Activated CD8-positive, alpha-beta memory T cell treated with anti-CD3 and anti-CD28 coated beads, Interleukin-2, amount 50 U/mL, for 24 hours (primary cell): ENCODE measurements around the gene LTBP1.

Experiments used
- DNase-seq: peaks from one replicate; pipeline ENCODE4 v3.0.0-alpha.2; 2020; ENCODE audit errors: extremely low read depth

LTBP1 gene

DNA sequence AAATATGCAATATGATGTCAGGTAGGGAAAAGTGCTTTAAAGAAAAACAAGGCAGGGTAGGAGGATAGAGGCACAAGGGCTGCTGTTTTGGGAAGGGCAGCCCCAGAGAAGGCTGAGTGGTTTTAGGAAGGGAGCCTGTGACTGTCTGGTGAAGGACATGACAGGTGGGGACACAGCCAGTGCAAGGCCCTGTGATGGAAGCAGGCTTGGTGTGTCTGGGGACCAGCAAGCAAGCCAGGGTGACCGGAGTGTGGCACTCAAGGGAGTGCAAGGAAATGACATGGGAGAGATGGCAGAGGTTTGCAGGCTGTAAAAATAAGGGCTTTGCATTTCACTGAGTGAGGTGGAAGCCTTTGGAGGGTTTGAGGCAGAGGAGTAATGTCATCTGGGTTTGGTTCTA is 62.0 kb downstream of the LTBP1 start:
- DNase-seq: no peak

DNA sequence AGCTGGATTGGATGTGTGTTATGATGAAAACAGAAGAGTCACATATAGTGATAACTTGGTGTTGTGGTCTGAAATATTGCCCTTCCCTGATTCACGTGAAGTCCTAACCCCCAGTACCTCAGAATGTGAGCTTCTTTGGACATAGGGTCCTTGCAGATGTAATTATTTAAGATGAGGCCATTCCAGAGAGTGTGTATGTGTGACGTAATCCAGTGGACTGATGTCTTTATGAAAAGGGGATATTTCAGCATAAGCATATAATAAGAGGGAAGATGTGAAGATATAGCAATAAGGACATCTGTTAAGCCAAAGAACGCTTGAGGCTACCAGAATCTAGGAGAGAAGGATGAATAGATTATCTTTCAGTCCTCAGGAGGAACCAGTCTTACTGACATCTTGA is 62.5 kb downstream of the LTBP1 start:
- DNase-seq: no peak

DNA sequence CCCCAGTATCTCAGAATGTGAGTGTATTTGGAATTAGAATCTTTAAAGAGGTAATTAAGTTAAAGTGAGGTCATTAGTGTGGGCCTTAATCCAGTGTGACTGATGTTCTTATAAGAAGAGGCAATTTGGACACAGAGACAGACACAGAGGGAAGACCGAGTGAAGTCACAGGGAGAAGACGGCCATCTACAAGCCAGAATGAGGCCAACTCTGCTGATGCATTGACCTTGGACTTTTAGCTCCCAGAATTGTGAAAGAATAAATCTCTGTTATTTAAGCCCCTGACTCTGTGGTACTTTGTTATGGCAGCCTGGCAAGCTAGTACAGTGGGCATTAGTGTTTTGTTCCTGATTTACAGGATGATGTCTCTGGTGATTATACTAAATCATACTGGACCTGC is 64.6 kb downstream of the LTBP1 start:
- DNase-seq: no peak

DNA sequence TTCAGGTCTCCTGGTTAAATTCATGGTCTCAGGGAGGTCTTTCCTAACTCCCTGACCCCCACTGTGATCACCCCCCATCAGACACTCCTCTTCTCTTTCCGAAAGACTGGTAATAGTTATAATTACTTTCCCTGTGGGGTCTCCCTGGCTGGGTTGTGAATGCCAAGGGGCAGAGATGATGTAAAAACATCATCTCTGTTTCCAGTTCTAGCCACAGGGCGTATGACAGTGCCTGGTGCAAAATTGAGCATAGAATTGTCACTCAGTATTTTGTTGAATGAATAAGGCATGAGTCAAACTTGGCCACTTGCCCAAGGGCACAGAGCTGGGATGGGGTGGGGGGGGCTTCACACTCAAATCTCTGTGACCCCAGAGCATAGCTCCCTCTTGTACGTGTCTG is 65.2 kb downstream of the LTBP1 start:
- DNase-seq: no peak

DNA sequence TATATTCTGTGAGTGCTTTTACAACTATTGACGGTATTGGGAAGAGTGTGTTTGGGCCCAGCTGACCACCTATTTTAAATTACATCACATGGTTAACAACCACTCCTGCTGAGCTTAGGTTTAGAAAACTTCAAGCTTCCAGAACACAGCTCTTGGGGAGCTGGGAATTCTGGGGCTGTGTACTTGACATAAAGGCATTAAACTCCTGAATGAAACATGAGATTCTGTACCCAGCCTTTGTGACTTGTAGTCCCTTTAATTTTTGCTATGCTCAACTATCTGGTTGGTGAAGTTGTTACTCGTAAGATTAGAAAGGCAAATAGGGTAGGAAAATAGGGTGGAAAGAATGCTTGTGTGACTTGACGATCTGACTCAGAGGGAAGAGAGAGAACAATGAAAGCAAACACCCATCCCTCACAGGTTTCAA is 66.9 kb downstream of the LTBP1 start:
- no peak for DNase-seq

DNA sequence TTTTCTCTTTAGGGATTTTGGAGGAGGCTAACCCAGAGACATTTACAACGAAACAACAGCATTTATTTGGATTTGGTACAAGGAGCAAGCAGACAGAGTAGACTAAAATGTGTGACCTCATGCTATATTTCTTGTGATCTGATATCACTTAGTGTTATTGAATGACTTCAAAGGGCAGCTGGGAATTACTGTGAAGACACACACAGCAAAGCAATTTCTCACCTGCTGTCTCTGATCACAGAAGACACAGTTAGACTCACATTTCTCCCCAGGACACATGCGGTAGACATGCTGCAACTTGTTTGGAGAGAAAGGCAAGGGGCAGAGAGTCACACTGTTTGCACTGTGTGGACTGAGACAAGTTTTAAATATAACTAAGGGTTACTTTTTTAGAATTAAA is 67.5 kb downstream of the LTBP1 start:
- DNase-seq: no peak

DNA sequence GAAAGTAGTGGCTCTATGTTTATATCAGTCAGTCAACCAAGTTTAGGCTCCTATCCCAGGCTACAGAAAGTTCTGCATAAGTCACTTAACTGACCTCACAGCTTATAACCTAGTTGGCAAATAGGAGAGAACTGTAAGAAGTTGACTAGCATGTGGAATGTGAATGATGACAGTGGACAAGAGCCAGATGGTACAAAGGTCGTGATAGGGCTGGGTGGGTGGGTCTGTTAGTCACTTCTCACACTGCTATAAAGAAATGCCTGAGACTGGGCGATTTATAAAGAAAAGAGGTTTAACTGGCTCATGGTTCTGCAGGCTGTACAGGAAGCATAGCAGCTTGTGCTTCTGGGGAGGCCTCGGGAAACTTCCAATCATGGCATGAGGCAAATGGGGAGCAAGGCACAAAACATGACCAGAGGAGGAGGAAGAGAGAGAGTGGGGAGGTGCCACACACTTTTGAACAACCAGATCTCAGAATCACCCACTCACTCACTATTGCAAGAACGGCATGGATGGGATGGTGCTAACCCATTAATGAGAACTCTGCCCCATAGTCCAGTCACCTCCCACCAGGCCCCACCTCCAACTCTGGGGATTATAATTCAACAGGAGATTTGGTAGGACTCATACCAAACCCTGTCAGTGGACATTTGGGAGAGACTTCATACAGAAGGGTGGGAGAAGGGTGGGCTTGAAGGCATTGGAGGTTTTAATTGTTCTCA is 68.8 kb downstream of the LTBP1 start:
- no peak for DNase-seq

DNA sequence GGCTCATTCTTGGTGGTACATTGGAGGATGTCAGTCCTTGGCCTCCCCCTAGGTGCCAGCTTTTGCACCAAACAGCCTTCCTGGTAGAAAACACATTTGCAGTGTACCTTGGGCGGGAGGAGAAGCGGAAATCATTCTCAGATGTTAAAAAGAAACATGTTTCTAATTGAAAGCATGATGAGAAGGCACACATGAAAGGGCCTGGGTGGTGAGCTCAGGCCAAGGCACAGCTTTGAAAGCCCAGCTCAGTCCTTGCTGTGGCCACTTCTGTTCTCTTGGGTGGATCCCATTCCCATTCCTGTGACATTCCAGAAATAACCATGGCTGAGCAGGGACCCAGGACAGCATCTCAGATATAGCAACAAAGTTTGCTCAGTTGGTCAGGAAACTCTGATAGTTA is 71.5 kb downstream of the LTBP1 start:
- DNase-seq: no peak

DNA sequence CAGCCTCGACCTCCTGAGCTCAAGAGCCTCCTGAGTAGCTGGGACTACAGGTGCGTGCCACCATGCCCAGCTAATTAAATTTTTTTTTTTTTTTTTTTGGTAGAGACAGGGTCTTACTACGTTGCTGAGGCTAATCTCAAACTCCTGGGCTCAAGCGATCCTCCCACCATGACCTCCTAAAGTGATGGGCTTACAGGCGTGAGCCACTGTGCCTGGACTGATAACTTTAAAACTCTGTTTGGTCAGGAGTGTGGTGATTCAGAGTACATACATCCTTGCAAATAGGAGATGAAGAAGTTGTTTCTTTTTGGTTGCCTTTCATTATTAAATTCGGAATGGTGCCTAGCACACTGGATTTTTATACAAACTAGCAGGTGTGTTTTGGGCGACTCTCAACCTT is 73.0 kb downstream of the LTBP1 start:
- no peak for DNase-seq

DNA sequence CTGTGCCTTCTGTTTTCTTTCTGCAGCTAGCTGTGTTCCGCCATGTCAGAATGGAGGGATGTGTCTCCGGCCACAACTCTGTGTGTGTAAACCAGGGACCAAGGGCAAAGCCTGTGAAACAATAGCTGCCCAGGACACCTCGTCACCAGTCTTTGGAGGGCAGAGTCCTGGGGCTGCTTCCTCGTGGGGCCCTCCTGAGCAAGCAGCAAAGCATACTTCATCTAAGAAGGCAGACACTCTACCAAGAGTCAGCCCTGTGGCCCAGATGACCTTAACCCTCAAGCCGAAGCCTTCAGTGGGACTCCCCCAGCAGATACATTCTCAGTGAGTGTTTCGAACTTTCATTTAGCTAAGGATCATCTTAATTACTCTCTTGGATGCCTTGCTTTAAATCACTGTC is 74.1 kb downstream of the LTBP1 start:
- no peak for DNase-seq

DNA sequence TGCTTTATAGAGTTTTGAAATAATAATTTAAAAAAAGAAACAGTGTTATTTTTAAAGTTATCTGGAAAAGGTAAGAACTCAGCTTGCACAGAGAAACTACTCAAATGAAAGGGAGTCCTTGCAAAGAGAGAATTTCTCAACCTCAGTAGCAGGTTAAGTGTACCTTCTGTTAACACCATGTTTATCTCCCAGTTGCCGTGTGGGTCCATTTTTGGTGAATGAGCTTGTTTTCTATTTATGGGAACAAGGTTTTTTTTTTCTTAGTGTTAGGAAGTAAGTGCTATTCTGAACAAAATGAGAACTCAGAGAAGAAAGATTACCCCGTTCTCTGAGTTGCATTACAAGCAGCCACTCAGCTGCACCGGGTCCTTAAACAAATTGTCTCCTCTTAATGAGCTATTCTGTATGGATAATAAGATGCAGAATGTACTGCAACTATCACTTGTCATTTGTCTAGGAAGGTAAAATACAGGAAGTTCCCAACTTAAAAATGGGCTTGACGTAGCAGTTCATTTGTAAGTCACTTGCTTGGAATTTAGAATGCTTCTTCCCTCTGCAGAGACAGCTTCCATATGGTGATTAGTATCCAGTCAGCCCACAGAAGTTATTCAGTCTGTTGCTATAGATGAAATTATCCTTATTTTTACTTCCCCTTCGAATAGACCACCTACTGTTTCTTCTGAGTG is 74.9 kb downstream of the LTBP1 start:
- DNase-seq: no peak

DNA sequence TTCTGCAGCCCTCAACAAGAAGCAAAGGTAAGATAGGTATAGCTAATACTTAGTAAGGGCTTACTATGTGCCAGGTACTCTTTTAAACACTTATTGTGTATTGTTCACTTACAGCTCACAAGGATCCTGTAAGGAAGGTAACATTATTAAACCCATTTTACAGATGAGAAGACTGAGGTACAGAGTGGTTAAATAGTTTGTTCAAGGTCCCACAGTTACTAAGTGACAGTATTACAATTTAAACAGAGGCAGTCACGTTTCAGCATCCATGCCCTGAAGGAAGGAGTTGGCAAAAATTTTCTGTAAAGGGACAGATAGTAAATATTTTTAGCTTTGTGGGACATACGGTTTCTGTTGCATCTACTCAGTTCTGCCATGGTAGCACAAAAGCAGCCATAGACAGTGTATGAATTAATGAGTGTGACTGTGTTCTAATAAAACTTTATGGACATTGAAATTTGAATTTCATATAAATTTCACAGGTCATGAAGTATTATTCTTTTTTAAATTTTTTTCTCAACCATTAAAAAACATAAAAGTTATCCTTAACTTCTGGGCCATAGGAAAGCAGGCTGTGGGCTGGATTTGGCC is 75.7 kb downstream of the LTBP1 start:
- no peak for DNase-seq

DNA sequence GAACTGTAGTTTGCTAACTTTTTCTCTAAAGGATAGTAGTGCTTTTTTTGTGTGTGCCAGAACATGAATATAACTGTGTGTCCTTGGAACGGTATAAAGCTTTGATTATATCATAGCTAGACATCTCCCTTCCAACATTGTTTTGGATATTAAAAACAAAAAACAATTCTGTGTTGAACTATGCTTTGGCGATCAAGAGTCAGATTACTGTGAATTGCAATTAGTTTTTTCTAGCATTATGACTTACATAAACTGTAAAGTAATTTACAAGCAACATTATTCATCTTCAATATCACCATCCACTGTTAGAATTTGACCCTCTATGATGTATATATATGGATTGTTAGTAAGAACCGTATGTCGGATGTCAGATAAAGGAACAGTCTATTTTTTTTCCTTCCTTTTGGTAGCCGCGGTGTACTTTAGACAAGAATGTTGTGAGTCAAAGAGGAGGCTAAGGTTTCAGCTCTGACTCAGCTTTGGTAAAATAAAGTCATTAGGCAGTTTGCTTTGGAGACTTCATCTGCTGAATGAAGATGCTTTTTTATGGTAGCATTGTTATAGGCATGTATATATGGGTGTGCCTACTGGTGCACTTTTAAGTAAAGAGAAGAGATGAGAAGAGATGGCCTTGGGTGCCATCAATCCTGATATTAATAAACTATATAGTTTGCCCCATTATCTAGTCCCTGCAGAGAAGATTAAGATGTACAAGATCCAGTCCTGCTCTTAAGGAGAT is 76.4 kb downstream of the LTBP1 start:
- DNase-seq: no peak

DNA sequence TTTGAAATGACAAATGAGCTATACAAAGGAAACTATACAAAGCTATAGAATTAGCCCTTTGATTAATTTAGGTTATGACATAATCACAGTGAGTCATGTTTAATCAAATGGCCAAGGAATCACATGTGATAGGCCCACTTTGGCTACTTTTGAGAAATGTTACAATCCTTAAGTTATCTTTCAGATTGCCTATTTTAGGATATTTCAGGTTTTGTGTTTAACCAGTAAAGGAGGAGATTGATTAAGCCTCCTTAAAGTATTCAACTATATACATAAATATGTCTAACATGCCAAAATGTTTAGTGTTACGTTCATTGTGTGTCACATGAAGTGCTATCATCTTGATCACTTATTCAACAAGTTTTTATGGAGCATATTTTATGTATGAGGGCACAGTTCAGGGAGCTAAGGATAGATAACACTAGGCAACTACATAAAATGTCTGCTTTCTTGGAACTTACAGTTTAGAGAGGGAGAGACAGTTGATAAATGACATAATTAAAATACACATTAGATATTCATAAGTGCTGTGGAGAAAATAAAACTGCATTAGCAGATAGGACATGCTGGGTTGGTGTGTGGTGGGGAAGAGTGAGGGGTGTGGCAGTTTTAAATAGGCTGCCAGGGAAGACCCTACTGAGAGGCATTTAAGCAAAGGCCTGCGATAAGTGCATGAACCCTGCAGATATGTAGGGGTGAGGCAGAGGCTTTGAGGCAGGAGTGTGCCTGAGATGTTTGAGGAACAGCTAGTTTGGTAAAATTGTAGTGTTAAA is 77.2 kb downstream of the LTBP1 start:
- DNase-seq: no peak

DNA sequence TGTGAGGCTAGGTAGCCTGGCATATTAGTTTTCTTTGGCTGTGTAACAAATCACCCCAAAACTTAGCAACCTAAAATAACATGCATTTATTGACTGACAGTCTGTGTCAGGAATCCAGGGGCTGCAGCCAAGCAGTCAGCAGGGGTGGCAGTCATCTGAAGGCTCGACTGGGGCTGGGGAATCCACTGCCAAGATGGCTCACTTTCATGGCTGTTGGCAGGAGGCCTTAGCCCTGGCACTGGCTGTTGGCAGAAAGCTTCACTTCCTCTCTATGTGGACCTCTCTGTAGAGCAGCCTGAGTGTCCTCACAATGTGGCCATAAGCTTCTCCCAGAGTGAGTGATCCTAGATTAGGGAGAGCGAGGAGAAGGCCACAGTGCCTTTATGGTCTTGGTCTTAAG is 78.0 kb downstream of the LTBP1 start:
- no peak for DNase-seq

DNA sequence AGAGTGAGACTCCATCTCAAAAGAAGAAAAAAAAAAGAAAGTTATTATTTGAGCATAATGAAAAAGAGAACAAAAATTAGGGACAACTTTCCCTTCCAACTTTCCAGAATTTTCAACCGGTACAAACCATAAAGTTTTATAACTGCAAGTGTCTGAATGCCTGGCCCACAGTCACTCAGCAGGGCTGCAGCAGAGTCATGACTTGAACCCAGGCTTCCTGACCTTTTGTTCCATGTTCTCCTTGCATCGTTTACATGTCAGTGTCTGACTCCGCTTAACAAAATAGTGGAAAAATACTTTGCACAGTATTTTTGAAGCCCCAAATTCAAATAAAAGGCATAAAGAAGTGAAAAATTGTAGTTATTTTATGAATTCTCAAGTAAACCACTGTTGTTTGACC is 82.7 kb downstream of the LTBP1 start:
- no peak for DNase-seq

DNA sequence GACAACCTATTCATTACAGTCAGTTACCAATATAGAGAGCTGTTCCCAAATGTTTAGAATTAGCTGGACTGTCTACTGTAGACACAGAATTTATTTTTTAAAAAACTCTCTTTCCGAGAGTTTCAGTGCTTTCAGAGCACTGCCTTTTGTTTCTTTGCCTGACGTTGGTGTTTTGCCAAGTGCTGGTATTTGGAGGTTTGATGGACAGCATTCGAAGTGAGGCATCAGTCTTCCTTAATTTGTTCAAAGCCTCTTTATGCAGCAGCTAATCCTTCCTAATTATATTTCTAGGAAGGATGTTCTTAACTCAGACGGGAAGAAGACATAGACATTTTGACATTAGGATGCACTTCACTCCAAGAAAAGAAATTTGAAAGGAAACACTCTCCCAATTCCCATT is 83.2 kb downstream of the LTBP1 start:
- DNase-seq: no peak

DNA sequence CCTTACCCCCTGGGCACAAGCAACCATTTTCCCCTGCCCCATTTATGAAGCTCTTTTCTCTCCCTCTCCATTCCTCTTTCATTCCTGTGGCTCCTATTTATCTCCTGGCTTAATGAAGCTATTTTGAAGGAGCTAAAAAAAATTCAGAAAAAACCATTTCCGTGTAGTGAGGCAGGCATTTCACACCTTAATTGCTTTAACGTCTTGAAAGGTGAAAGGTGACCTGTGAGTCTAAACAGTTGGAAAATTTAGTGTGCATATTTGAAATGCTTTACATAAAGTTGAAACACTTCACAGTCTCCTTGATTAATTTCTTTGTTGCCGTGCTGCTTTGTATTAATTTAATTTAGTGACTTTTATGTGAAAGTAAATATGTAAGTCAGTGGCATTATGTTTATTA is 83.6 kb downstream of the LTBP1 start:
- no peak for DNase-seq

DNA sequence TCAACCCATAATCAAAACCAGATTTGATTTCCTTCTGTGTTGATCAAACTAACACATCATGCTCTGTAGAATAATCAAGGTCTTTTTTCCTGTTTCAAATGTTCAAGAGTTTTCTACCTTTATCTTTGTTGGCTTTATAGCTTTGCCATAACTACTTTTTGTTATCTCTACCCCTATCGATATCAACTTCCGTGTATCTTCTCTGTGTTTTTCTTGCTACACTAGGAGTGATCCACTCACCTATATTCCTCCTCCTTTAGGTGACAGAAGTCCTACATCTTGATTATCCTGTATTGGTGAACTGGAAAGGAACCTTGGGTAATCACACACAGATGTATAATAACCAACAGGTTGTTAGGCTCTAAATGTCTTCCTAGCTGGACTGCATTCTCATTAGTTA is 85.5 kb downstream of the LTBP1 start:
- DNase-seq: no peak

DNA sequence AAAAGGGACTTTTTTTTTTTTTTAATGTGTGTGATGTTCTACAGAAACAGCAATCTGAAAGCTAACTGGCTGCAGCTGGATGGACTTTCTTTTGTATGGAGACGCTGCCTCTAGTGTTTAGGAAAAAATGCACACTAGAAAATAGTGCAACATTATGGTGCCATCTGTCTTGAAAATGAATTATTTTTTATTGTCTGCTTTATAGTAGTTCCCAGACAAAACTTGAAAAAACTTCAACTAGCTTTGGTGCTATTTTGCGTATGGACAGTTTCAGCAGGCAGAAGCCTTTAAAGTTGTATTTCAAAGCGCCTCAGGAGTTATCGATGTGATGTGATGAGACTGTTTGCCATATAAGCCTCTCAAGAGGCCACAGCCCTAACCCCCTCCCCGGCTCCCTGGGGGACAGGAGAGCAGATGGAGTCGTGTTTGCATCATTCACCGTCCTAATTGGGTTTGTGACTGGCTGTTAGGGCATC is 86.9 kb downstream of the LTBP1 start:
- DNase-seq: no peak

DNA sequence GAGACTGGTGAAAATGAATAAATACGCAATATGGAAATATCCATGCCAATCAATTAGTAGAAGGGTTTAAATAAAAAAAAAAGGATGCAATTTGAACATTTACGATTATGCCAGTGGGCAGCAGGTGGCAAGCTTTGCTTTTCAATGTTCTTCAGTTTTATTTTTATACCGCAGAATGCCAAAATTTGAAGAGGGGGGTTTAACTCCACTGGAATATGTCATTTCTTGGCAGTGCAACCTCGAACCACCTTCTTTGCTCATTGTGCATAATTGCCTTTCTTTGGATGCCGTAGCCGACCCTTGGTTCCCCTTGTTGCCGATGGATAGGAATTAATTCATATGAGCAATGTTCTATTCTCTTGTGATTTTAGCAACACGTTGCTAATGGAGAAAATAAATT is 88.0 kb downstream of the LTBP1 start:
- DNase-seq: no peak

DNA sequence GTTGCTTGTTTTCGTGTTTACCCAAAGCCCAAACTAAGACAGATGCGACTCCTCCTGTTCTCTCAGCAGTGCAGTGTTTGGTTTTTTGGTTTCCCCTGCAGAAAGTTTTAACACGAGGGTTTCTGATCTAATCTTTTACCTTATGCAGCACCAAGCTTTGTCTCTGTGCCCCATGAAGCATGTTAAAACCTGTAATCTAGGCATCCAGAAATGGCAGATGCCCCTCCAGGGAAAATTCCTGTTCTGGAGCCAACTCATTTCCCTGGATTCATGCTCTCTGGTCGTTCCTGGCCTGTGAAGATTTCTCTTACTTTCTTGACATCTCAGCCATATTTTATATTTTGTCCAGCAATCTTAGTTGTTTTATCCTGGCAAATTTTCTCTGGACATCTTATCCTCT is 91.5 kb downstream of the LTBP1 start:
- no peak for DNase-seq
